ENCODE data around the gene SLC22A15. TPM values are rescaled to one million over a fixed set of nuclear protein-coding genes. Genes with fewer than 3 reads are reported as not detected.

Gene SLC22A15
- total RNA-seq, 2 experiments from 2014 or later, result 0.47 to 0.54 TPM

DNA sequence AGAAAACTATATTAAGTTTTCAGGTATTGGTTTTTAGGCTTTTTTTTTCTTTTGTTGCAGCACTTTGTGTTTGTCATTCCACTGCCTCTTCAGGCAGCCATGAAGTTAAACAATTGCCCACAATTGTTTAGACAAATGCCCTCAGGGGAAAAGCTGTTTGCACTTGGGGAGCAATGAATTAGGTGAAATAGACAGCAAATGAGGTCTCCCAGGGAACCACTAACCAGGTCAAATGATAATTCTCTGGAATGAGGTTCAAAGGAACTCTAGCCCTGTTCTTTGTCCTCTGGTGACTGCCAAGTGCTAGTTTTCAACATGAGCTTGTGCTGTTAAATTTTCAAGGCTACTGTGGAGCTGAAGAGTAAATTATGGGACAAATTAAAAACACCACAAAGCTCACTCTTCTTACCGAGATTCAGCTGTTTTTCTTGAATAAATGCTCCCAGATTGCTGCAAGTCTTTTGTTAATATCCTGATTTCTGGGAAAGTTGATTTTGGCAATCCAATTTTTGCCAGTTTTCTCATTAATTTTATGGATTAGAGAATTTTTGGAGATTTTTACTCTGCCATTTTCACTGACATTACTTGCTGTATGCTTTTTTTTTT, 119.8 kb downstream of the SLC22A15 start:
- no peak overlapping the region for H3K27ac Mint-ChIP-seq

GRCh38 chr1:116097626-116098025, 121.3 kb downstream of the SLC22A15 start:
- no peaks in the 10 kb centered on the region for H3K4me1 Mint-ChIP-seq
- H3K4me3 Mint-ChIP-seq, result no peak overlapping the region
- peaks cover 7% of the 10 kb centered on the region for H3K27me3 Mint-ChIP-seq
- peaks cover 8% of the 10 kb centered on the region for H3K9me3 Mint-ChIP-seq
- peaks cover 3% of the 10 kb centered on the region for H3K36me3 Mint-ChIP-seq
- no peak overlapping the region for H3K27ac Mint-ChIP-seq
- DNase-seq, result no peak

More for the DNA sequence above, 119.8 kb downstream of the SLC22A15 start:
- Mint-ChIP-seq H3K27me3 (peaks cover 7% of the 10 kb centered on the region), H3K9me3 (peaks cover 8% of the 10 kb centered on the region), H3K4me3 (no peak overlapping the region), H3K4me1 (no peaks in the 10 kb centered on the region), H3K36me3 (peaks cover 3% of the 10 kb centered on the region)
- DNase-seq, result no peak

- H3K4me1 Mint-ChIP-seq, result no peaks in the 10 kb centered on the region
- no peak overlapping the region for H3K4me3 Mint-ChIP-seq
- no peak overlapping the region for H3K27ac Mint-ChIP-seq
- H3K27me3 Mint-ChIP-seq, result peaks cover 2% of the 10 kb centered on the region
- DNase-seq, result no peak
- peaks cover 5% of the 10 kb centered on the region for H3K9me3 Mint-ChIP-seq
- H3K36me3 Mint-ChIP-seq, result peaks cover 3% of the 10 kb centered on the region
Measured at GRCh38 chr1:116099379-116099778, 123.1 kb downstream of the SLC22A15 start.

GRCh38 chr1:116099919-116100318, 123.6 kb downstream of the SLC22A15 start:
- Mint-ChIP-seq H3K4me3 (no peak overlapping the region), H3K4me1 (no peaks in the 10 kb centered on the region), H3K27me3 (no peaks in the 10 kb centered on the region), H3K36me3 (peaks cover 3% of the 10 kb centered on the region), H3K27ac (no peak overlapping the region), H3K9me3 (peaks cover 4% of the 10 kb centered on the region)
- DNase-seq, result no peak

DNA sequence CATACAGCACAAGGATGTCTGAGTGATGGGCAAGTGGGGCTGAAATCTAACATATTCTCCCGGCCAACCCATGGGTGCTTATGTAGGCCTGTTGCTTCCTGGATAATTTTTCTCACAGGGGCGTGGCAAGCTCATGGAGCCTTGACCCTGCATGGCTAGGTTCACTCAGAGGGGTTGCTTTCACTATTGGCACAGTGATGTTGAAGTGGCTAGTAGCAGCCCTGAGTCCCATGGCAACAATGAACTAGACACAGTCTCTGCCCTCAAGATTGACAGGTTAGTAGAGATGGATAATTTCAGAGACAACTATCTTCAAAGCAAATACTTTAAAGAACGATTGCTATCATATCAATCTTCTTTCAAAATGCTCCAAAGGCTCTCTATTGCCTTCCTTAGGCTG, 128.4 kb downstream of the SLC22A15 start:
- Mint-ChIP-seq H3K4me1 (no peaks in the 10 kb centered on the region), H3K9me3 (no peaks in the 10 kb centered on the region), H3K36me3 (no peaks in the 10 kb centered on the region), H3K27ac (no peak overlapping the region), H3K27me3 (no peaks in the 10 kb centered on the region), H3K4me3 (no peak overlapping the region)
- DNase-seq, result no peak

DNA sequence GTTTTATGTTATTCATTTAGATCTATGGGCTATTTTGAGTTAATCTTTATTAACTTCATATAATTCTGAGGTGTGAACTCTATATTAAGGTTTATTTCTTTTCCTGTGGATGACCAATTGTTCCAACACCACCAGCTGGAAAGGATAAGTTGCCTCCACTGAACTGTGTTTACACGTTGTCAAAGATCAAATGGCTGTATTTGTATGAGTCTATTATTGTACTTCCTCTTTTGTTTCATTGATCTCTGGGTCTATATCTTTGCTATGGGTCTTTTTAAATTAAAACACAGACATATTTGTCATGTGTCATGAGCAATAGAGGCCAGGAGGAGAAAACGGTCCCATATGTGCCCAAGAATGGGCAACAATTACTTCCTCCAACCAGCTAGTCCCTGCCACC, 129.7 kb downstream of the SLC22A15 start:
- no peaks in the 10 kb centered on the region for H3K9me3 Mint-ChIP-seq
- no peak for DNase-seq
- H3K27me3 Mint-ChIP-seq, result no peaks in the 10 kb centered on the region
- H3K27ac Mint-ChIP-seq, result no peak overlapping the region
- peaks cover 2% of the 10 kb centered on the region for H3K4me1 Mint-ChIP-seq
- H3K4me3 Mint-ChIP-seq, result no peak overlapping the region
- no peaks in the 10 kb centered on the region for H3K36me3 Mint-ChIP-seq

DNA sequence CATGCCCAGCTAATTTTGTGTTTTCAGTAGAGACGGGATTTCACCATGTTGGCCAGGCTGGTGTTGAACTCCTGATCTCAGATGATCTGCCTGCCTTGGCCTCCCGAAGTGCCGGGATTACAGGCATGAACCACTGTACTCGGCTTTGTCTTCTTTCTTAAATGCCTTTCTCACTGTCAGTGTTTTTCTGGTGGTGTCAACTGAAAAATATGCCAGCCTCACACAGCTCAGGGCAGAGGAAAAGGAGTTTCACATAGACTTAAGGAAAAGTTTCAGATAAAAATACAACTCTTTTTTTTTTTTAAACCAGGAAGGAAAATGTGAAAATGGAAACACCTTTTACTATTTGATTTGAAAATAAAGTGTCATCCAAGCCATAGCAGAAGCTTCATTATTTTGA, 130.3 kb downstream of the SLC22A15 start:
- Mint-ChIP-seq H3K9me3 (no peaks in the 10 kb centered on the region), H3K27me3 (no peaks in the 10 kb centered on the region), H3K4me3 (no peak overlapping the region), H3K36me3 (no peaks in the 10 kb centered on the region), H3K27ac (no peak overlapping the region), H3K4me1 (peaks cover 4% of the 10 kb centered on the region)
- DNase-seq, result no peak

DNA sequence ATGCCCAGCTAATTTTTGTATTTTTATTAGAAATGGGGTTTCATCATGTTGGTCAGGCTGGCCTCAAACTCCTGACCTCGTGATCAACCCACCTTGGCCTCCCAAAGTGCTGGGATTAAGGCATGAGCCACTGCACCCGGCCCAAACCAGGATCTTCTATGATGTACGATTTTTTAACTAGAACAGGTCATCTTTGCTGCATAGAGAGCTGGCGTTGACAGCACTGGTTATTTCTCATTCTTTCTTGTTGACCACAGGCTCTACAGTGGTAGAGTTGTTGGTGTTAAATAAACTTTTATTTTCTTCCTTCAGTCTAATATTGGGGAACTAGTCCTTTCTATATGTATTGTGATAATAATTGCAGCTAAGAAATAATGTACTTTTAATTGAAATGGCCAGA, 131.1 kb downstream of the SLC22A15 start:
- Mint-ChIP-seq H3K4me3 (no peak overlapping the region), H3K9me3 (no peaks in the 10 kb centered on the region), H3K27me3 (no peaks in the 10 kb centered on the region), H3K4me1 (peaks cover 4% of the 10 kb centered on the region), H3K27ac (no peak overlapping the region), H3K36me3 (no peaks in the 10 kb centered on the region)
- DNase-seq, result no peak

GRCh38 chr1:116110567-116111523, 134.5 kb downstream of the SLC22A15 start, which contains the start of gene MAB21L3:
Gene MAB21L3, plus strand, starts transcription at chr1:116111399. Its CDS starts 1,217 bp downstream, at chr1:116112616.
- no peak for DNase-seq
- Mint-ChIP-seq H3K4me1 (peaks cover 4% of the 10 kb centered on the region), H3K27ac (no peak within 1 kb of the TSS), H3K4me3 (no peak within 1 kb of the TSS), H3K9me3 (no peaks in the 10 kb centered on the region), H3K36me3 (no peaks in the 10 kb centered on the region), H3K27me3 (no peaks in the 10 kb centered on the region)

DNA sequence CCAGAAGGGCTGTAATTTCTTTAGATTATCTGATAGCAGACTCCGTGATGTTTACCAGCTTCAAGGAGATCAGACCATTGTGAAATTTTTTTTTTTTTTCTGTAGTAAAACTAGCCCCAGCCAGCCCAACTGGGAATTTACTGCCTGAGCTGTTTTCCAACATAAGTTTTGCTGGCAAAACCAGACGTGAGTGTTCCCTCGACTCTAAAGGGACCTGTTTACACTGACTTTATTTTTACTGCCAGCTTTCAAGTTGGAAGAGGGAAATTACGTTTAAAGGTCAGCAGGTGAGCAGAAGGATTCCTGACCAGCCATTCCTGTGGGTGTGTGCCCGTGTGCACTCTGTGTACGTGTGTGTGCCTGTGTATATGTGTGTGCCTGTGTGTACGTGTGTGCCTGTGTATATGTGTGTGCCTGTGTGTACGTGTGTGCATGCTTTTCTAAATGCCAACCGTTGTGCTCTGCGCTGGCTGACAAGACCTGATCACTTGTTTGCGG, 135.3 kb downstream of the SLC22A15 start:
- Mint-ChIP-seq H3K4me3 (no peak overlapping the region), H3K36me3 (no peaks in the 10 kb centered on the region), H3K27ac (no peak overlapping the region), H3K27me3 (no peaks in the 10 kb centered on the region), H3K9me3 (no peaks in the 10 kb centered on the region), H3K4me1 (peaks cover 4% of the 10 kb centered on the region)
- DNase-seq, result no peak

- H3K27ac Mint-ChIP-seq, result no peak overlapping the region
Measured at GRCh38 chr1:116112388-116113140, 136.3 kb downstream of the SLC22A15 start.

GRCh38 chr1:116113615-116114014, 137.3 kb downstream of the SLC22A15 start:
- H3K27me3 Mint-ChIP-seq, result peaks cover 3% of the 10 kb centered on the region

More at GRCh38 chr1:116112388-116113140, 136.3 kb downstream of the SLC22A15 start:
- no peak for DNase-seq
- Mint-ChIP-seq H3K9me3 (no peaks in the 10 kb centered on the region), H3K36me3 (no peaks in the 10 kb centered on the region), H3K4me3 (no peak overlapping the region), H3K27me3 (no peaks in the 10 kb centered on the region), H3K4me1 (peaks cover 4% of the 10 kb centered on the region)

GRCh38 chr1:116115476-116116439, 139.4 kb downstream of the SLC22A15 start:
- Mint-ChIP-seq H3K4me1 (peaks cover 4% of the 10 kb centered on the region), H3K9me3 (no peaks in the 10 kb centered on the region), H3K27me3 (peaks cover 7% of the 10 kb centered on the region), H3K27ac (no peak overlapping the region), H3K4me3 (no peak overlapping the region), H3K36me3 (no peaks in the 10 kb centered on the region)
- no peak for DNase-seq

More at GRCh38 chr1:116113615-116114014, 137.3 kb downstream of the SLC22A15 start:
- H3K9me3 Mint-ChIP-seq, result no peaks in the 10 kb centered on the region
- peaks cover 4% of the 10 kb centered on the region for H3K4me1 Mint-ChIP-seq
- H3K27ac Mint-ChIP-seq, result no peak overlapping the region
- DNase-seq, result no peak
- no peak overlapping the region for H3K4me3 Mint-ChIP-seq
- no peaks in the 10 kb centered on the region for H3K36me3 Mint-ChIP-seq

- Mint-ChIP-seq H3K27ac (no peak overlapping the region), H3K36me3 (no peaks in the 10 kb centered on the region), H3K9me3 (no peaks in the 10 kb centered on the region), H3K4me1 (peaks cover 4% of the 10 kb centered on the region), H3K27me3 (peaks cover 23% of the 10 kb centered on the region), H3K4me3 (no peak overlapping the region)
- no peak for DNase-seq
Measured at GRCh38 chr1:116118471-116118870, 142.2 kb downstream of the SLC22A15 start.

All from activated naive CD8-positive, alpha-beta T cell treated with anti-CD3 and anti-CD28 coated beads for 36 hours (primary cell).